Esophagus muscularis mucosa (tissue), 3 donors: ENCODE data around the gene GPR62.

Experiments used
- CTCF ChIP-seq, 3 experiments: fragments of 200-600 bp in 2 of 3; fragments of 450-650 bp in 1 of 3; sonication (generic) in 2 of 3; IDR thresholded peaks; one replicate each; pipeline ENCODE4 v1.5.1; 2017 to 2019; ENCODE audit warnings: antibody characterized with exemption in 3 of 3, mild to moderate bottlenecking in 2 of 3, moderate library complexity in 1 of 3
- POLR2A ChIP-seq: fragments of 450-650 bp; IDR thresholded peaks from one replicate; pipeline ENCODE4 v1.6.1; 2017; ENCODE audit warnings: antibody characterized with exemption, moderate library complexity, mild to moderate bottlenecking, low read depth

- no peak for TF ChIP-seq POLR2A
- TF ChIP-seq CTCF (IDR thresholded peaks at IDR 0.05): no peak
These were observed 7.8 kb upstream of the GPR62 start for GRCh38 chr3:51947215-51947900.
